ACC112 (cell line): Measurements from ENCODE around the gene ZDHHC12.
"Not testable (repeated sequence)": the region's sequence is repeated elsewhere in the genome, so short reads cannot be mapped to it uniquely, and the experiment has no call there.

ENCODE experiments used
- H2AFZ ChIP-seq: fragments of 200-600 bp; sonication (generic); one replicate; pipeline ENCODE4 v1.6.0; 2017; ENCODE audit warnings: antibody characterized with exemption, low read length; ENCODE audit not compliant: unreplicated experiment
- H3K27ac ChIP-seq: fragments of 200-600 bp; sonication (generic); 2 replicates; pipeline ENCODE4 v1.5.1; 2014; ENCODE audit warnings: low read depth, mild to moderate bottlenecking, antibody characterized with exemption, low read length, moderate library complexity
- H3K27me3 ChIP-seq: fragments of 200-600 bp; sonication (generic); 2 replicates; pipeline ENCODE4 v1.6.1; 2014; ENCODE audit warnings: mild to moderate bottlenecking, antibody characterized with exemption, low read length, moderate library complexity, mixed read lengths; ENCODE audit not compliant: insufficient read depth
- H3K36me3 ChIP-seq: fragments of 200-600 bp; sonication (generic); 2 replicates; pipeline ENCODE4 v1.6.1; 2016; ENCODE audit warnings: mild to moderate bottlenecking, antibody characterized with exemption, low read length, moderate library complexity, mixed read lengths; ENCODE audit not compliant: insufficient read depth
- H3K4me1 ChIP-seq: fragments of 200-600 bp; sonication (generic); one replicate; pipeline ENCODE4 v1.6.1; 2016; ENCODE audit warnings: low read length, mixed read lengths; ENCODE audit not compliant: insufficient read depth, unreplicated experiment, control insufficient read depth
- H3K4me3 ChIP-seq: fragments of 200-600 bp; sonication (generic); 2 replicates; pipeline ENCODE4 v1.5.1; 2014; ENCODE audit warnings: mild to moderate bottlenecking, low read depth, low read length
- H3K79me2 ChIP-seq: fragments of 200-600 bp; sonication (generic); one replicate; pipeline ENCODE4 v1.6.0; 2016; ENCODE audit warnings: low read length; ENCODE audit not compliant: control insufficient read depth, unreplicated experiment, insufficient read depth

The ZDHHC12 gene

GRCh38 chr9:128706671-128707381 lies 17.1 kb downstream of the ZDHHC12 start:
- Histone ChIP-seq H3K27ac (no peak overlapping the region), H3K4me1 (no peaks in the 10 kb centered on the region), H2AFZ (no peak overlapping the region), H3K4me3 (no peak overlapping the region), H3K79me2 (no peaks in the 10 kb centered on the region), H3K27me3 (no peaks in the 10 kb centered on the region), H3K36me3 (no peaks in the 10 kb centered on the region)

DNA sequence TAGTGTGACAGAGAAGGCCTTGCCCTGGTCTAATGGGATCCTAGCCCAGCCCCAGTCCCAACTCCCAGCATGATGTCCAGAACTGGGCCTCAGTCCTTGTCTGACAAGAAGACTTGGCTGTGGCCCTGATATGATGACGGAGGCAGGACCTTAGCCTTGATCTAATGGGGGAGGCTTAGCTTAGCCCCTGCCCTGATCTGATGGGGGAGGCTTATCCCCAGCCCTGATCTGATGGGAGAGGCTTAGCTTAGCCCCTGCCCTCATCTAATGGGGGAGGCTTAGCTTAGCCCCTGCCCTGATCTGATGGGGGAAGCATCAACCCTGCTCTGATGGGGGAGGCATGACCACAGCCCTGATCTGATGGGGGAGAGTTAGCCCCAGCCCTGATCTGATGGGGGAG lies 17.9 kb downstream of the ZDHHC12 start:
- no peaks in the 10 kb centered on the region for H3K27me3 ChIP-seq
- no peaks in the 10 kb centered on the region for H3K4me1 ChIP-seq
- no peaks in the 10 kb centered on the region for H3K79me2 ChIP-seq
- H3K4me3 ChIP-seq, result no peak overlapping the region
- H3K36me3 ChIP-seq, result no peaks in the 10 kb centered on the region
- no peak overlapping the region for H2AFZ ChIP-seq
- H3K27ac ChIP-seq, result no peak overlapping the region

DNA sequence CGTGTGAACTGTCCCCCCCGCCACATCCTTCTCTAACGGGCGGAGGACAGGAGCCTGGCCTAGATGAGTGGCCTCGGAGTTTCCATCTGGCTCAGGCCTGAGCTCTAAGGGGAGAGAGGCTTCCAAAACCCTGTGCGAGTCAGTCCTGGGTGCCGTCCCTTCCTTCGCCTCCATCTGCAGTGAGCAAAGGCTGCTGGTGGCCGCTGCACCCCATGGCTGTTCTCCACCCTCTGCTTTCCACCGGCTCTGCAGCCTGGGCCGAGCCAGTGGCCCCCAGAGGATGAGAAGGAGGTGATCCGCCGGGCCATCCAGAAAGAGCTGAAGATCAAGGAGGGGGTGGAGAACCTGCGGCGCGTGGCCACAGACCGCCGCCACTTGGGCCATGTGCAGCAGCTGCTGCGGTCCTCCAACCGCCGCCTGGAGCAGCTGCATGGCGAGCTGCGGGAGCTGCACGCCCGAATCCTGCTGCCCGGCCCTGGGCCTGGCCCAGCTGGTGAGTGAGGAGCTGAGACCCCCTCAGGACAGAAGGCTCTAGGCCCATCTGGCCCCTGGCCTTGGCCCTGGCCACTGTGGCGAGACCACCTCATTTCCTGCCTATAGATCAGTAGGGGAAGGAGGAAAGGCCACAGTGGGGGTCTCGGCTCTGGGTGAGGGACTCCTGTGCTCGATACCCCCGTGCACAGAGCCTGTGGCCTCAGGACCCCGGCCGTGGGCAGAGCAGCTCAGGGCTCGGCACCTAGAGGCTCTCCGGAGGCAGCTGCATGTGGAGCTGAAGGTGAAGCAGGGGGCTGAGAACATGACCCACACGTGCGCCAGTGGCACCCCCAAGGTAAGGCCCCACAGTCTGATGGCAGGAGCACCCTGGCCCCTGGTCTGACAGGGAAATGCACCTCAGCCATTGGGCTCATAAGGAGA lies 18.6 kb downstream of the ZDHHC12 start:
- Histone ChIP-seq H3K4me3 (no peak overlapping the region), H3K4me1 (no peaks in the 10 kb centered on the region), H3K27me3 (no peaks in the 10 kb centered on the region), H3K36me3 (no peaks in the 10 kb centered on the region), H3K79me2 (no peaks in the 10 kb centered on the region), H2AFZ (no peak overlapping the region), H3K27ac (no peak overlapping the region)

DNA sequence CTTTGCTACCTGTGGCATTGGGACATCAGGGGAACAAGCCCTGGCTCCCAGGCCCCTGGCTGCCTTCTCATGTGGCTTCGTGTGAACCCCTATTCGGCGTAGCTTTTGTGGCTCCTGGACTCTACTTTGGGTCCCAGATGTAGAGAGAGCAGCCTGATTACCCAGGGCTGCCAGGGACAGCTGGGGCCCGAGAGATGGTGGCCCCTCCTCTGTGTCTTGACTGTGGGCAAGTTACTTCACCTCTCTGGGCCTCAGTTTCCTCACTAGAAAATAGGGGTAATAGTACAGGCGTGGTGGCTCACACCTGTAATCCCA lies 19.6 kb downstream of the ZDHHC12 start:
- no peaks in the 10 kb centered on the region for H3K4me1 ChIP-seq
- no peak overlapping the region for H3K4me3 ChIP-seq
- H3K27me3 ChIP-seq, result no peaks in the 10 kb centered on the region
- no peak overlapping the region for H2AFZ ChIP-seq
- no peaks in the 10 kb centered on the region for H3K79me2 ChIP-seq
- no peaks in the 10 kb centered on the region for H3K36me3 ChIP-seq
- H3K27ac ChIP-seq, result no peak overlapping the region

DNA sequence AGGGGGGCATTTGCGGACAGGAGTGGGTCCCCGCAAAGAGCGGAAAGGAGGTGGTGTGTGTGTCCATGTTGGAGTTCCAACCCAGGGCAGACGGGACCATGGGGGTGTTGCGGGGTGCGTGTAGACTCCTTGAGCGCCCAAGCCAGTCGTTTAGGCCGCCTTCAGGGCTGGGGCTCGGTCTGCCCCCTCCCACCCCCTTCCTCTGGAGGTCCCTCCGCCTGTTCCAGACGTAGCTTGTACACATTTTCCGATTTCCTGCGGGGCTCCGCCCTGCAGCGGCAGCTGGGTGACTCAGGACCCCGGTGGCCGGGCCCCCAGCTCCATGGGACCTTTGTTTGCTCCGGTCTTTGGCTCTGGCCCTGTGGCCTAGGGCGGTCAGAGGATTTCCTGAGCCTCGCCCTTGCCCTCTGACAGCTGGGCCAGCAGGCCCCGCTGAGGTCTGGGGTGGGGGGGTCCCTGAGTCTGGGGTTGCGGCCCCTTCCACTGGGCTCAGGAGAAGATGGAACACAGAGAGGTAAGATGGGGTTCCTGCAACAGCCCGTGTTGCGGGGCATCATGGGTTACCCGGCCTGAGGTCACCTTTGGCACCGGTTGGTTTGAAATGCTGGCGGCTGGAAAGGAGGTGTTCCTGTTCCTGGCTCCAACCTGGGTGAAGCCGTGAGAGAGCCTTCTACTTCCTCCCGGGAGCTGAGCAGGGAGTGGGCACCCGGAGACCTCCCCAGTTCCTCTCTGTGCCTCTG lies 20.1 kb downstream of the ZDHHC12 start:
- no peaks in the 10 kb centered on the region for H3K27me3 ChIP-seq
- no peak overlapping the region for H2AFZ ChIP-seq
- H3K4me3 ChIP-seq, result peak overlapping the region; percentile 88
- no peaks in the 10 kb centered on the region for H3K4me1 ChIP-seq
- no peaks in the 10 kb centered on the region for H3K79me2 ChIP-seq
- H3K36me3 ChIP-seq, result no peaks in the 10 kb centered on the region
- no peak overlapping the region for H3K27ac ChIP-seq

DNA sequence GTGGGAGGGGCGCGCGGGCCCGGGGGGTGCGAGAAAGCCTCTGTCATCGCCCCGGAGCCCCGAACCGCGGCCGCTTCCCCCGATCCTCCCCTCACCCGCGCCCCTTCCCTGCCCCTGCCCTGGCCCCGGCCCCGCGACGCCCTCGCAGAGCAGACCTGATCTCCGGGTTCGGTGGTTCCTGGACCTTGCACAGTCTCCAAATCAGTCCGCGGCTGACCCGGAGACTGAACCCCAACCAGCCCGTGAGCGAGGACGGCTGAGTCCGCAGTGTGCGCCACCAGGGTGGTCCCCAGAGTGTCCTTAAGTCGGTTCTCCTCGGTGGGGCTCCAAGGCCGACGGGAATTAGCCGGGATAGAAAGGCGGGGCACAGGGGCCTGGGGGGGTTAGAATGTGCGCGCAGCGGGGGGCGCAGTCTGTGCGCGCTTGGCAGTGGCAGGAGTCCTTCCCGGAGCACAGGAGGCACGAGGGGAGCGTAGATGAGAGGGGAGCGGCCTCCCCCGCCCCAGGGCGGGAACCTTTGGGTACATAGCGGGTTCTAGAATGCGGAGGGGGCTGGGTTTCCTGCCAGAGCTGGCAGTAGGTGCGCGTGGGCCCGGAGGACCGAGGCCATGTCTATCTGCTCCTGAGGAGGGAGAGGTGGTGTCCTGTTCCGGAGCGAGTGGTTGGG lies 20.8 kb downstream of the ZDHHC12 start:
- Histone ChIP-seq H3K79me2 (no peaks in the 10 kb centered on the region), H3K27ac (no peak overlapping the region), H3K27me3 (no peaks in the 10 kb centered on the region), H3K4me1 (no peaks in the 10 kb centered on the region), H3K36me3 (no peaks in the 10 kb centered on the region), H2AFZ (peak overlapping the region; percentile 87), H3K4me3 (peak overlapping the region; percentile 88)

DNA sequence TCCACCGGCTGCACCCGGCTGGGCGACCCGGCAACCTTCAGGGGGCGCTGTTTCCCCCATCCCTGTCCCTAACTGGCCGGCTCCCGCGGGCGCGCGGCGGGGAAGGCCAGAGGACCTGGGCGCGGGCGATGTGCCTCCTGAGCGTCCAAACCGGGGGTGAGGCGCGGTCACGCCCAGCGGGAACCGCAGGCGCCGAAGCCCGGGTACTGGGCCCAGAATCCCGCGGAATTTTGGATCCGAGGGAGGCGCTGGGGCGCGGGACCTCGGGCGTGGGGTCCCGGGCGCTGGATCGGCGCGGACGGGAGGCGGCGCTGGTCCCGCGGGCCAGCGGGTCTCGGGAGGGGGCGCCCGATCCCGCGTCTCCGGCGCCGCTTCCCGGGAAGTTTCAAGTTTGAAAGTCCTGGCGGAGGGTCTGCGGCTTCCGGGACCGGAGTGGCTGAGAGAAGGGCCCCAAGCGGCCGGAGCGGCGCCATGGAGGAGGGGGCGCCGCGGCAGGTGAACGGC lies 21.4 kb downstream of the ZDHHC12 start, which contains the start of gene PKN3:
Gene PKN3, plus strand, starts transcription at position 59 of the 504 bp plus-strand sequence. Its CDS starts 413 bp downstream, at position 472.
- H3K4me3 ChIP-seq, result peak within 1 kb of the TSS; percentile 88
- no peak within 1 kb of the TSS for H3K27ac ChIP-seq
- no peaks in the 10 kb centered on the region for H3K27me3 ChIP-seq
- H3K4me1 ChIP-seq, result peaks cover 3% of the 10 kb centered on the region
- H3K36me3 ChIP-seq, result 0 out of 2 replicates have a peak, but pooled peaks cover under 1% of the 10 kb centered on the region
- H2AFZ ChIP-seq, result peak within 1 kb of the TSS; percentile 87
- no peaks in the 10 kb centered on the region for H3K79me2 ChIP-seq

DNA sequence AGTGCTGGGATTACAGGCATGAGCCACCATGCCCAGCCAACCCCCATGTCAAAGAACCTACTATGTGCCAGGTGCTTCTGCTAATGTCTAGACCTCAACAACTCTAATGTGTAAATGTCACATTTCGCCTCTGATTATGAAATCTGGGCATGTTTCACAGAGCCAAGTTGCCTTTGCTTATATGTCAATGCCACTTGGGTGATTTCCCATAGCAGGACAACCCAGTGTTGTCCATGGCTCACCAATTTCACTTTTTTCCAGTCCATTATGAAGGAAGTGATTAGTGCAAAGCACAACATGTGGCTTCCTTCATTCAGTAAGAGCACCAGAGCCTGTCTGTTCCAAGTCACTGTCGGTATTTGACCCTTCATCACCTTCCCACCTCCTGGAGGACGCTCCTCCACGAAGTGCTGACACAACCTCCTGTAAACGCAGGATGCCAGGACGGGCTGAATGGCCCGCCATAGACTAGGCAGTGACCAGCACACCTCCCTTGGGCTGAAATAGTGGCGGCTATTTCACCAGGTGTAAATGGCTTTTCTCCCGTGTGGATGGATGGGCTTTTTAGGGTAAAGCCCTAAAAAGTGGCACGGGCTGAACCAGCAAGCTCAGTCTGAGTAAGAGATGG lies 22.6 kb downstream of the ZDHHC12 start:
- Histone ChIP-seq H3K79me2 (no peaks in the 10 kb centered on the region), H3K4me3 (no peak overlapping the region), H3K4me1 (peaks cover 3% of the 10 kb centered on the region), H3K27me3 (no peaks in the 10 kb centered on the region), H2AFZ (no peak overlapping the region), H3K27ac (no peak overlapping the region), H3K36me3 (peaks cover 12% of the 10 kb centered on the region; the same call in 1 of the 2 replicates)

GRCh38 chr9:128699096-128699795 lies 24.7 kb downstream of the ZDHHC12 start:
- H3K27ac ChIP-seq, H3K4me3 ChIP-seq, H3K79me2 ChIP-seq, H3K4me1 ChIP-seq, H3K27me3 ChIP-seq, H2AFZ ChIP-seq: not testable (repeated sequence)
- peaks cover 26% of the 10 kb centered on the region for H3K36me3 ChIP-seq
